ENCODE measurements around the gene ARHGEF18.
"Not testable (repeated sequence)": the region's sequence is repeated elsewhere in the genome, so short reads cannot be mapped to it uniquely, and the experiment has no call there.

The ARHGEF18 gene

DNA sequence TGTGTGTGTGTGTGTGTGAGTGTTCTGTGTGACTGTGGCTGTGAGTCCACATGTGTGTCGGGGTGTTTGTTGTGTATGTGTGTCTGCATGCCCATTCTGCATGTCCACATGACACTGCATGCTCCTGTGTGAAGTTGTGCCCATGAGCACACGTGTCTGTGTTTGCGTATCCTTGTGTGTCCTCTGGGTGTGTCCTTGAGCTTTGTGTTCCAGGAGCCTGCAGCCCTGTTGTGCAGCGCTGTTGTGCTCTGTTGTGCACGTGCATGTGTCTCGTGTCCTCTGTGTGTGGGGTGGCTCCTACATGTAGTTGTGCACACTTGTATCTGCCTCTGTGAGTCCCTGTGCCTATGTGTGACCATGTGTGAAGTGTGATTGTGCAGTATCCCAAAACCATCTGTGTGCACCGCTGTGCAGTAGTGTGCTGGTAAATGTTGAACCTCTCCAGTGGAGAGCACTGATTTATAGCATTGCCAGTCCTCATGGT is 2.2 kb upstream of the ARHGEF18 start:
- in situ Hi-C loops (cut with MboI; ENCODE audit: low sequenced_read_pairs) = no loop called here

DNA sequence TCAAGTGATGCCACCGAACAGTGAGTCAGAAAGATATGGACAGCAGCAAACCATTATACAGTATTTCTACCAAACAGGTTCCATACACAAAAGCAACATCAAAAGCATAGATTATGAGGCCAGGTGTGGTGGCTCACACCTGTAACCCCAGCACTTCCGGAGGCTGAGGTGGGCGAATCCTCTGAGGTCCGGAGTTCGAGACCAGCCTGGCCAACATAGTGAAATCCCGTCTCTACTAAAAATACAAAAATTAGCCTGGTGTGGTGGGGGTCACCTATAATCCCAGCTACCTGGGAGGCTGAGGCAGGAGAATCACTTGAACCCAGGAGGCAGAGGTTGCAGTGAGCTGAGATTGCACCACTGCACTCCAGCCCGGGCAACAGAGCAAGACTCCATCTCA is 1.7 kb upstream of the ARHGEF18 start:
- in situ Hi-C loops (cut with MboI; ENCODE audit: low sequenced_read_pairs) = not testable (repeated sequence)

DNA sequence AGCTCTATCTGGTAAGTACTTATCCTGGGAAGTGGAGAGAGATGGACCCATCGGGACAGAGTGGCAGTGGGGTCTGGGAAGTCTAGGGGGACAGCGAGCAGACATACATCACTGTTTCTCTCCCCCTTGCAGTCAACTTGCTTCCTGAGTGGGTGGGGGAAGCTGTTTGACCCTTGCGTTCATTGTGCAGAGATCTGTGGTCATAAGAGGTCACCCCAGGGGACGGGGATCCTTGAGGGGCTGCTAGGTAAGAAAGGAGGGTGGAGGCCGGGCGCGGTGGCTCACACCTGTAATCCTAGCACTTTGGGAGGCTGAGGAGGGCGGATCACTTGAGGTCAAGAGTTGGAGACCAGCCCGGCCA is 474 bp downstream of the ARHGEF18 start:
- in situ Hi-C loops (cut with MboI; ENCODE audit: low sequenced_read_pairs) = no loop called here

- in situ Hi-C loops (cut with MboI; ENCODE audit: low sequenced_read_pairs) = loop anchor here (25.0 kb wide), 1 partner anchor 462 kb away; no protein-coding TSS in a partner anchor
These were observed 1.4 kb downstream of the ARHGEF18 start for GRCh38 chr19:7349961-7350711.

DNA sequence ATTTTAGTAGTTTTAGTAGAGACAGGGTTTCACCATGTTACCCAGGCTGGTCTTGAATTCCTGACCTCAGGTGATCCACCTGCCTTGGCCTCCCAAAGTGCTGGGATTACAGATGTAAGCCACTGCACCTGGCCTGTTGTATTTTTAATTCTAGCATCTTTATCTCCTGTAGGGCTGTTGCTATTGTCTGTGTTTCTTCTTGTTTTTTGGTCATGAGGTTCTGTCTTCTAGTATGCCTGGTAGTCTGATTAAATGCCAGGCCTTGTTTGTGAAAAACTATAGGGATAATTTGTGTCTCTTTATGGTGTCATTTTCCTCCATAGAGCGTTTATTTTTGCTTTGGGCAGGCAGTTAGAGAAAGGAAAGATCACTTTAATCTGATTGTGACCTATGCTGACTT is 3.1 kb downstream of the ARHGEF18 start:
- in situ Hi-C loops (cut with MboI; ENCODE audit: low sequenced_read_pairs) = loop anchor here (25.0 kb wide), 1 partner anchor 460 kb away; no protein-coding TSS in a partner anchor

DNA sequence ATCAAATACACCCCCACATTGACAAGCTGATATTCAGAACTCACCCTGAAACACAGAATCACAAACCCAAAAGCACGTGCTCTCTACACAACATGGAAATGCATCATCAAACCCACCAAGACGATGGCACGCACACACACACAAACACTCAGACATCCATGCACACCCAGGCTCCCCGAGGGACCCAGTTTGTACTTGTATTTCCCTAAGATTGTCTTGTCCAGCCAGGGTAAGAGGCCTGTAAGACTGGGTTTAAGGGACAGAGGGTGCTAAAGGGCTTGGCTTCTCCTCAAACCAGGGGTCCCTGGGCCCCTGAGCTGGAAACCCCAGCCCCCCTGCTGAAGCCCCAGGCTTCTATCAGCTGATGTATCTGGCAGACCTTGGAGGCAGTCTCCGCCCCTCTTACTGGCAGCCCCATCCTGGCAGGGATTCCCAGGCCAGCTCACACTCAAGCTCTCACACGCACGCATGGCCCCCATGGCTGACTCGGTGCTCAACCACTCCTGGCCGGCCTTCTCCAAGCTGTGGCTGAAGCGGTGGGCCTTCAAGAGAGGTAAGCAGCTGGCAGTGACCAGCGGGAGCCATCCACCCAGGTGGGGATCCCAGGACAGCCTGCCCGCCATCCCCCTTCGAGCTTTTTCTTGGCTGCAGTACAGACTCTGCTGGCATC is 6.5 kb downstream of the ARHGEF18 start:
- in situ Hi-C loops (cut with MboI; ENCODE audit: low sequenced_read_pairs) = loop anchor here (25.0 kb wide), 1 partner anchor 457 kb away; no protein-coding TSS in a partner anchor

GRCh38 chr19:7355871-7356270 is 7.1 kb downstream of the ARHGEF18 start:
- in situ Hi-C loops (cut with MboI; ENCODE audit: low sequenced_read_pairs) = loop anchor here (25.0 kb wide), 1 partner anchor 456 kb away; no protein-coding TSS in a partner anchor

- in situ Hi-C loops (cut with MboI; ENCODE audit: low sequenced_read_pairs) = loop anchor here (25.0 kb wide), 1 partner anchor 455 kb away; no protein-coding TSS in a partner anchor
These were observed 8.3 kb downstream of the ARHGEF18 start for GRCh38 chr19:7356899-7357627.

DNA sequence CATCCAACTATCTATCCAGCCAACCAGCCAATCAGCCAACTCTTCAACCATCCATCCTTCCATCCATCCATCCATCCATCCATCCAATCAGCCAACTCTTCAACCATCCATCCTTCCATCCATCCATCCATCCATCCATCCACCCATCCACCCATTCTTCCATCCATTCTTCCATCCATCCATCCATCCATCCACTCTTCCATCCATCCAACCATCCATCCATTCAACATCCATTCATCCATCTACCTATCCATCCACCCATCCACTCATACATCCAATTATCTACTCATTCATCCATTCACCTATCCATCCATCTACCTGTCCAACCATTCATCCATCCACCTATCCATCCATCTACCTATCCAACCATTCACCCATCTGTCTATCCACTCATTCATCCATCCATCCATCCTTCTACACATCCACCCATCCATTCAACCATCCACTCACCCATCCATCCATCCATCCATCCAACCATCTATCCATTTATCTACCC is 9.4 kb downstream of the ARHGEF18 start:
- in situ Hi-C loops (cut with MboI; ENCODE audit: low sequenced_read_pairs) = loop anchor here (25.0 kb wide), 1 partner anchor 454 kb away; no protein-coding TSS in a partner anchor

- in situ Hi-C loops (cut with MboI; ENCODE audit: low sequenced_read_pairs) = loop anchor here (25.0 kb wide), 1 partner anchor 452 kb away; no protein-coding TSS in a partner anchor
These were observed 11.8 kb downstream of the ARHGEF18 start for GRCh38 chr19:7360393-7360984.

DNA sequence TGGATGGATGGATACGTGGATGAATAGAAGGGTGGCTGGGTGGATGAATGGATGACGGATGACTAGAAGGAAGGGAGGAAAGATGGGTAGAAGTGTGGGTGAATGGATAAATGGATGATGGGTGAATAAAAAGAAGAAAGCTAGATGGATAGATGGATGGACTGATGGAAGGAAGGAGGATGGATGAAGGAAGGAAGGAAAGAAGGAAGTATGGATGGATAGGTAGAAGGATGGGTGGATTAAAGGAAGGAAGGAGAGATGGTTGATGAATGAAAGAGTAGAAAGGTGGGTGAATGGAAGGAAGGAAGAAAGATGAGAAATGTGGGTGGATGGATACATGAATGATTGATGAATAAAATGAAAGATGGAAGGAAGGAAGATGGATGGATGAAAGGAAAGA is 14.5 kb downstream of the ARHGEF18 start:
- in situ Hi-C loops (cut with MboI; ENCODE audit: low sequenced_read_pairs) = loop anchor here (25.0 kb wide), 1 partner anchor 449 kb away; no protein-coding TSS in a partner anchor

DNA sequence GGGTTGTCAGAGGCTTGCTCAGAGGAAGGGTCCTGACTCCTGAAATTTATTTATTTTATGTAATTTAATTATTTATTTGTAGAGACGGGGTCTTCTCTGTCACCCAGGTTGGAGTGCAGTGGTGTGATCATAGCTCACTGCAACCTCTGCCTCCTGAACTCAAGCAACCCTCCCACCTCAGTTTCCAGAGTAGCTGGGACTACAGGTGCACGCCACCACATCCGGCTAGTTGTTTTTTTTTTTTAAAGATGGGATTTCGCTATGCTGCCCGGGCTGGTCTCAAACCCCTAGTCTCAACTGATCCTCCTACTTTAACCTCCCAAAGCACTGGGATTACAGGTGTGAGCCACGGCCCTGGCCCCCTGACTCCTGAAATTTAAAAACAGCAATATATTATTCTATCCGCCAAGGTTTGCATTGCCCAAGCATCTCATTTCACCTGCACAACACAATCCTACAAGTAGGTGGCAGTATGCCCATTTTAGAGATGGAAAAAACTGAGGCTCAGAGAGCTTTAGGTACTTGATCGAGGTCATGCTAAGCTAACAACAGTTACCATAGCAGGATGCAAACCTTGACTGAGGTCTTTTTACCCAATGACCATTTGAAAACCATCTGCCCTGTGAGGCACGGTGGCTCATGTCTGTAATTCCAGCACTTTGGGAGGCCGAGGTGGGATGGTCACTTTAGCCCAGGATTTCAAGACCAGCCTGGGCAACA is 18.1 kb downstream of the ARHGEF18 start:
- in situ Hi-C loops (cut with MboI; ENCODE audit: low sequenced_read_pairs) = loop anchor here (25.0 kb wide), 1 partner anchor 445 kb away; no protein-coding TSS in a partner anchor

- in situ Hi-C loops (cut with MboI; ENCODE audit: low sequenced_read_pairs) = loop anchor here (25.0 kb wide), 1 partner anchor 444 kb away; no protein-coding TSS in a partner anchor
These were observed 19.7 kb downstream of the ARHGEF18 start for GRCh38 chr19:7368456-7368855.

- in situ Hi-C loops (cut with MboI; ENCODE audit: low sequenced_read_pairs) = loop anchor here (25.0 kb wide), 1 partner anchor 443 kb away; no protein-coding TSS in a partner anchor
These were observed 20.1 kb downstream of the ARHGEF18 start for GRCh38 chr19:7368866-7369265.

DNA sequence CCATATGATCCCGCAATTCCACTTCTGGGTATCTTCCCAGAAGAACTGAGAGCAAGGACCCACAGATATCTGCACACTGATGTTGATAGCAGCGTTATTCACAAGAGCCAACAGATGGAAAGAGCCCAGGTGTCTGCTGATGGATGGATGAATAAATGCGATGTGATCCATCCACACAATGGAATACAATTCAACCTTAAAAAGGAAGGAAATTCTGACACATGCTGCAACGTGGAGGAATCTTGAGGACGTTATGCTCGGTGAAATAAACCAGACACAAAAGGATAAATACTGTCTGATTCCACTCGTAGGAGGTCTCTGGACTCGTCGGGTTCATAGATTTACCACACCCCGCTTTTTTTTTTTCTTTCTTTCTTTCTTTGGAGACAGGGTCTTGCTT is 21.8 kb downstream of the ARHGEF18 start:
- in situ Hi-C loops (cut with MboI; ENCODE audit: low sequenced_read_pairs) = loop anchor here (25.0 kb wide), 1 partner anchor 442 kb away; no protein-coding TSS in a partner anchor

DNA sequence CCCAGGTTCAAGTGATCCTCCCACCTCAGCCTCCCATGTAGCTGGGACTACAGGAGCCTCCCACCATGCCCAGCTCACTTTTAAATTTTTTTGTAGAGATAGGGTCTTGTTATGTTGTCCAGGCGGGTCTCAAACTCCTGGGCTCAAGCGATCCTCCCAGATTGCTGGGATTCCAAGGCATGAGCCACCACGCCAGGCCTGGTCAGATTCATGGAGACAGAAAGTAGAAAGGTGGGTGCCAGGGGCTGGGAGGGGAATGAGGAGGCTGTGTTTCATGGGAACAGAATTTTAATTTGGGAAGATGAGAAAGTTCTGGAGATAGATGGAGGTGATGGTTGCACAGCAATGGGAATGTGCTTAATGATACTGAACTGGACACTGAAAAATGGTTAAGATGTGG is 22.3 kb downstream of the ARHGEF18 start:
- in situ Hi-C loops (cut with MboI; ENCODE audit: low sequenced_read_pairs) = loop anchor here (25.0 kb wide), 1 partner anchor 441 kb away; no protein-coding TSS in a partner anchor

DNA sequence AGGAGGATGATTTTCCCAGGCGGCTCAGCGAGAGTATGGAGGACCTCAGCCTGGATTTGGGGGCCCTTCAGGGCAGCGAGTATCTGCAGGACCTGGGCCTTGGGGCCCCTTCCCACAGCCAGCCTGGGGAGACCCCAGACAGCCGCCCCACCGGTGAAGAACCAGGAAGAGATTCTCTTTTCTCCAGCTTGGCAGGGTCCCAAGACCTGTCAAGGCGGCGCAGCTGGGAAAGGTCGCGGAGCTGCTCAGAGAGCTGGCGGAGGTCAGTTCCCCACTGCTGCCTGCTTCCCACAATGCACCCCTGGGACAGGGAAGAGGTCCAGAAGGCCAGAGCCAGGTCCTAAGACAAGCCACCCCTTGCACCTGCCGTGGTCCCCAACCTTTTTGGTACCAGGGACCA is 24.1 kb downstream of the ARHGEF18 start:
- in situ Hi-C loops (cut with MboI; ENCODE audit: low sequenced_read_pairs) = loop anchor here (25.0 kb wide), 1 partner anchor 439 kb away; no protein-coding TSS in a partner anchor

DNA sequence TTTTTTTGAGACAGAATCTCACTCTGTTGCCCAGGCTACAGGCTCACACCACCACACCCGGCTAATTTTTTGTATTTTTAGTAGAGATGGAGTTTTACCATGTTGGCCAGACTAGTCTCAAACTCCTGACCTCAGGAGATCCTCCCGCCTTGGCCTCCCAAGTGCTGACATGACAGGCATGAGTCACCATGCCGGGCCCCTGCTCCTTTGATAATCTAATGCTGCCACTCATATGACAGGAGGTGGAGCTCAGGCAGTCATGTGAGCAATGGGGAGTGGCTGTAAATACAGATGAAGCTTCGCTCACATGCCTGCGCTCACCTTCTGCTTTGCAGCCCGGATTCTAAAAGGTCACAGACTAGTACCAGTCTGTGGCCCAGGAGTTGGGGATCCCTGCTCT is 25.1 kb downstream of the ARHGEF18 start:
- in situ Hi-C loops (cut with MboI; ENCODE audit: low sequenced_read_pairs) = loop anchor here (25.0 kb wide), 1 partner anchor 438 kb away; no protein-coding TSS in a partner anchor

- in situ Hi-C loops (cut with MboI; ENCODE audit: low sequenced_read_pairs) = no loop called here
These were observed 27.6 kb downstream of the ARHGEF18 start for GRCh38 chr19:7376151-7376852.
